Neural crest cell (in vitro differentiated cells): ENCODE data around the gene APBB1IP. TPM values are rescaled to one million over a fixed set of nuclear protein-coding genes. Genes with fewer than 3 reads are reported as not detected.
A peak's percentile ranks its signal among the peaks of the same experiment; 100 is the strongest.
"Not testable (repeated sequence)": the region's sequence is repeated elsewhere in the genome, so short reads cannot be mapped to it uniquely, and the experiment has no call there.

Experiments used
- DNase-seq: peaks from one replicate; pipeline ENCODE4 v3.0.0; 2021; ENCODE audit warnings: low read depth, mixed read lengths, low spot score
- H3K27ac Mint-ChIP-seq: one replicate; pipeline ENCODE4 v1.8.0; 2021; ENCODE audit warnings: mild to moderate bottlenecking, mixed read lengths; ENCODE audit not compliant: unreplicated experiment
- H3K27me3 Mint-ChIP-seq: 2 replicates; pipeline ENCODE4 v1.8.0; 2021; ENCODE audit warnings: low read depth, mild to moderate bottlenecking, mixed read lengths
- H3K36me3 Mint-ChIP-seq: 2 replicates; pipeline ENCODE4 v1.8.0; 2021; ENCODE audit warnings: low read depth, mild to moderate bottlenecking, mixed read lengths
- H3K4me1 Mint-ChIP-seq: 2 replicates; pipeline ENCODE4 v1.8.0; 2021; ENCODE audit warnings: mixed read lengths
- H3K4me3 Mint-ChIP-seq: one replicate; pipeline ENCODE4 v1.8.0; 2021; ENCODE audit warnings: mild to moderate bottlenecking, mixed read lengths
- H3K9me3 Mint-ChIP-seq: 2 replicates; pipeline ENCODE4 v1.8.0; 2021; ENCODE audit warnings: mixed read lengths
- total RNA-seq: library from RNA; stranded (reverse); gene quantifications from 2 replicates; pipeline ENCODE4 v1.2.1, GENCODE V29; 2021
- TF ChIP-seq, protein P1 (sequence below): fragments of 200-600 bp; sonication (generic); conservative IDR thresholded peaks from 2 replicates; pipeline ENCODE4 v1.5.0; 2021; ENCODE audit warnings: antibody characterized with exemption, mild to moderate bottlenecking

Gene APBB1IP
- total RNA-seq, 1 donor from 2014 or later: not detected

DNA sequence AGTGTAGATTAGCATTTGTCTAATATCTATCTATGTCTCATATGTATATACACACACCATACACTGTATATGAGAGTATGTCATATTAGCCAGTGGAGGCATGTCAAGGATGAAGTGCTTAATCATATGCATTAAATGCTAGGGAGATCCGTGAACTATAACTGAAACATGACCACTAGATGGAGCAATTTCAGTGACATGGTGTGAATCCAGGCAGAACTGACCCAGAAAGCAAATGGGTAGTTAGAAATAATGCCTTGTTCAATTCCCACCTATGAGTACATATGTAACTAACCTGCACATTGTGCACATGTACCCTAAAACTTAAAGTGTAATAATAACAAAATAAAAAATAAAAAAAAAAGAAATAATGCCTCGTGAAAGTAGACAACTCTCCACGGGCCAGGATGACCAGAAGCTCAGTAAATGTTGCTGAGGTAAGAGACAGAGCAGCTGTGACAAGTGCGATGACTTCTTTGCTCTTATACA lies 168.3 kb downstream of the APBB1IP start:
- TF ChIP-seq, protein P1, sequence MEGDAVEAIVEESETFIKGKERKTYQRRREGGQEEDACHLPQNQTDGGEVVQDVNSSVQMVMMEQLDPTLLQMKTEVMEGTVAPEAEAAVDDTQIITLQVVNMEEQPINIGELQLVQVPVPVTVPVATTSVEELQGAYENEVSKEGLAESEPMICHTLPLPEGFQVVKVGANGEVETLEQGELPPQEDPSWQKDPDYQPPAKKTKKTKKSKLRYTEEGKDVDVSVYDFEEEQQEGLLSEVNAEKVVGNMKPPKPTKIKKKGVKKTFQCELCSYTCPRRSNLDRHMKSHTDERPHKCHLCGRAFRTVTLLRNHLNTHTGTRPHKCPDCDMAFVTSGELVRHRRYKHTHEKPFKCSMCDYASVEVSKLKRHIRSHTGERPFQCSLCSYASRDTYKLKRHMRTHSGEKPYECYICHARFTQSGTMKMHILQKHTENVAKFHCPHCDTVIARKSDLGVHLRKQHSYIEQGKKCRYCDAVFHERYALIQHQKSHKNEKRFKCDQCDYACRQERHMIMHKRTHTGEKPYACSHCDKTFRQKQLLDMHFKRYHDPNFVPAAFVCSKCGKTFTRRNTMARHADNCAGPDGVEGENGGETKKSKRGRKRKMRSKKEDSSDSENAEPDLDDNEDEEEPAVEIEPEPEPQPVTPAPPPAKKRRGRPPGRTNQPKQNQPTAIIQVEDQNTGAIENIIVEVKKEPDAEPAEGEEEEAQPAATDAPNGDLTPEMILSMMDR: peak; percentile 68
- H3K36me3 Mint-ChIP-seq, H3K4me1 Mint-ChIP-seq, H3K4me3 Mint-ChIP-seq, DNase-seq, H3K27ac Mint-ChIP-seq, H3K9me3 Mint-ChIP-seq: not testable (repeated sequence)
- peaks cover 23% of the 10 kb centered on the region for H3K27me3 Mint-ChIP-seq

DNA sequence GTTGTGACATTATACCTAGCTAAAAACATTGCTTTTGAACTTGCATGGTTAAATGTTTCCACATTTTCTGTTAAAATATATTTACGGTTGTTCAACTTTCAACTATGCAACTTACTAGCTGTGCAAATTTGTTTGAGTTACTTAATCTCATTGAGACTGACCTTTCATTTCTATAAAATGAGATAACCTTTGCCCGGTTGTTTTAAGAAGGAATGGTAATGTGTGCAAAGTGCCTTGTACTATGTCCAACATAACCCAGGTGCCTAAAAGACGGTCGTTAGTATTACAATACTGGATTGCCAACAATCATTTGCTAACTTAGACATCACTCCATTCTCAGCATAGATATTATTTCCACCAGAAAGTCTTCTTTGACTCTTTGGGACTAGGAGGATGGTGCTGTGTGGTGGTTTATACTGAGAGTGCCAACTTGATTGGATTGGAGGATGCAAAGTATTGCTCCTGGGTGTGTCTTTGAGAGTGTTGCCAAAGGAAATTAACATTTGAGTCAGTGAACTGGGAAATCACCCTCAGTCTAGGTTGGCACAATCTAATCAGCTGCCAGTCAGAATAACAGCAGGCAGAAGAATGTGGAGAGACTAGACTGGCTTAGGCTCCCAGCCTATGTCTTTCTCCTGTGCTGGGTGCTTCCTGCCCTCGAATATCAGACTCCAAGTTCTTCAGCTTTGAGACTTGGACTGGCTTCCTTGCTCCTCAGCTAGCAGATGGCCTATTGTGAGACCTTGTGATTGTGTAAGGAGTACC lies 174.2 kb downstream of the APBB1IP start:
- Mint-ChIP-seq H3K9me3 (no peaks in the 10 kb centered on the region), H3K4me1 (no peaks in the 10 kb centered on the region), H3K36me3 (no peaks in the 10 kb centered on the region), H3K27me3 (peaks cover 12% of the 10 kb centered on the region), H3K4me3 (no peak overlapping the region), H3K27ac (no peak overlapping the region)
- TF ChIP-seq, protein P1: no peak
- no peak for DNase-seq

Other genes with a start within 250 kb of the APBB1IP start
- 0.14 TPM in 1 of 2 replicates, not detected in the other for gene GAD2, start 221.6 kb upstream of the APBB1IP start, total RNA-seq